ENCODE measurements around the gene RAC2. TPM values are rescaled to one million over a fixed set of nuclear protein-coding genes. Genes with fewer than 3 reads are reported as not detected.

The RAC2 gene
- total and polyA plus RNA-seq, 12 donors: 2.8 to 17.9 (median 10.6) TPM

GRCh38 chr22:37182949-37183245 is 61.2 kb downstream of the RAC2 start:
- Histone ChIP-seq H3K4me3 (no peak overlapping the region), H3K36me3 (replicated peaks in 1 of 2) (no peaks in the 10 kb centered on the region), H3K4me1 (replicated peaks in 1 of 2) (peaks cover 25 to 51% of the 10 kb centered on the region in 2 donors), H3K27ac (no peak overlapping the region), H3K9me3 (replicated peaks in 1 of 3) (no peaks in the 10 kb centered on the region), H3K27me3 (no peaks in the 10 kb centered on the region)
- WGBS, 4 donors: 63 to 94% (median 83%) methylated on average over 2 to 3 of the region's 3 CpGs
- intact Hi-C loops (cut with DNase I): no loop called here
- DNase-seq: no peak
- TF ChIP-seq POLR2A (IDR thresholded peaks at IDR 0.05) (no peak), CTCF (IDR thresholded peaks at IDR 0.05) (no peak)

GRCh38 chr22:37182101-37182948 is 61.7 kb downstream of the RAC2 start:
- TF ChIP-seq POLR2A (IDR thresholded peaks at IDR 0.05): no peak
- TF ChIP-seq CTCF (IDR thresholded peaks at IDR 0.05): no peak
- DNase-seq: no peak
- intact Hi-C loops (cut with DNase I): no loop called here
- Histone ChIP-seq H3K4me3 (no peak overlapping the region), H3K27me3 (no peaks in the 10 kb centered on the region), H3K36me3 (replicated peaks in 1 of 2) (no peaks in the 10 kb centered on the region), H3K9me3 (replicated peaks in 1 of 3) (no peaks in the 10 kb centered on the region), H3K4me1 (replicated peaks in 1 of 2) (peaks cover 29 to 51% of the 10 kb centered on the region in 2 donors), H3K27ac (no peak overlapping the region)
- 85 to 94% (median 88%) methylated on average over 22 to 37 of the region's 37 CpGs for WGBS, 4 donors

- Histone ChIP-seq H3K4me3 (no peak overlapping the region), H3K9me3 (replicated peaks in 1 of 3) (no peaks in the 10 kb centered on the region), H3K27me3 (no peaks in the 10 kb centered on the region), H3K36me3 (replicated peaks in 1 of 2) (no peaks in the 10 kb centered on the region), H3K4me1 (replicated peaks in 1 of 2) (peaks cover 29 to 51% of the 10 kb centered on the region in 2 donors), H3K27ac (no peak overlapping the region)
- TF ChIP-seq POLR2A (IDR thresholded peaks at IDR 0.05): no peak
- TF ChIP-seq CTCF (IDR thresholded peaks at IDR 0.05): no peak
- intact Hi-C loops (cut with DNase I): no loop called here
- DNase-seq: no peak
- WGBS, 4 donors: 73 to 92% (median 84%) methylated on average over 4 of the region's 4 CpGs
These were observed 62.4 kb downstream of the RAC2 start for GRCh38 chr22:37181681-37182080.

- DNase-seq: no peak
- intact Hi-C loops (cut with DNase I): no loop called here
- WGBS, 4 donors: 83 to 98% (median 88%) methylated on average over 7 to 15 of the region's 15 CpGs
- Histone ChIP-seq H3K9me3 (replicated peaks in 1 of 3) (no peaks in the 10 kb centered on the region), H3K4me3 (no peak overlapping the region), H3K27ac (peak overlapping the region in 2 of 5 donors; percentile 88 to 94), H3K4me1 (replicated peaks in 1 of 2) (peaks cover 36 to 51% of the 10 kb centered on the region in 2 donors), H3K36me3 (replicated peaks in 1 of 2) (no peaks in the 10 kb centered on the region), H3K27me3 (no peaks in the 10 kb centered on the region)
- TF ChIP-seq POLR2A (IDR thresholded peaks at IDR 0.05): no peak
- no peak for TF ChIP-seq CTCF (IDR thresholded peaks at IDR 0.05)
These were observed 63.4 kb downstream of the RAC2 start for GRCh38 chr22:37180531-37181231.

All from adrenal gland (tissue), 12 donors.